ENCODE results near the gene MRAS.
"Not testable (repeated sequence)": the region's sequence is repeated elsewhere in the genome, so short reads cannot be mapped to it uniquely, and the experiment has no call there.

Gene MRAS

DNA sequence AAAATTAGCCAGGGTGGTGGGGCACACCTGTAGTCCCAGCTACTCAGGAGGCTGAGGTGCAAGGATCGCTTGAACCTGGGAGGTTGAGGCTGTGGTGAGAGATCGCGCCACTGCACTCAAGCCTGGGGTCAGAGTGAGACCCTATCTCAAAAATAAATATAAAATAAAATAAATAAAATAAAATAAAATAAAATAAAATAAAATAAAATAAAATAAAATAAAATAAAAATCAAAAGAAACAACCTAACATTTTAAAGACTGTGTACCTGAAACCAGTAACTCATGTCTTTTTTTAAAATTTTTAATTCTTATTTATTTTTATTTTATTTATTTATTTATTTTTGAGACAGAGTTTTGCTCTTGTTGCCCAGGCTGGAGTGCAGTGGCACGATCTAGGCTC is 78.4 kb downstream of the MRAS start:
- not testable (repeated sequence) for DNase-seq

DNA sequence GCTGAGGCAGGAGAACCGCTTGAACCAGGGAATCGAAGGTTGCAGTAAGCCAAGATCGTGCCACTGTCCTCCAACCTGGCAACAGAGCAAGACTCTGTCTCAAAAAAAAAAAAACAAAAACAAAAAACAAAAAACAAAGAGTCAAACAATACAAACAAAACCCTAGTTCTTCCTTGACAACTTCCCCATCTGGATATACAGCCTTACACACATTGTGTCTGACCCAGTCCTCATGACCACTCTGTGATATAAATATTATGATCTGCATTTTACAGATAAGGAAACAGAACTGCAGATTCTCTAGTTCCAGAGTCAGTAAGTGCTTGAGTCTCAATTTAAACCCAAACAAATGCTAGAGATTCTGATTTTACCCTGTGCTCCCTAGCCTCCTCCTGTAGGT is 81.3 kb downstream of the MRAS start:
- DNase-seq, result no peak

DNA sequence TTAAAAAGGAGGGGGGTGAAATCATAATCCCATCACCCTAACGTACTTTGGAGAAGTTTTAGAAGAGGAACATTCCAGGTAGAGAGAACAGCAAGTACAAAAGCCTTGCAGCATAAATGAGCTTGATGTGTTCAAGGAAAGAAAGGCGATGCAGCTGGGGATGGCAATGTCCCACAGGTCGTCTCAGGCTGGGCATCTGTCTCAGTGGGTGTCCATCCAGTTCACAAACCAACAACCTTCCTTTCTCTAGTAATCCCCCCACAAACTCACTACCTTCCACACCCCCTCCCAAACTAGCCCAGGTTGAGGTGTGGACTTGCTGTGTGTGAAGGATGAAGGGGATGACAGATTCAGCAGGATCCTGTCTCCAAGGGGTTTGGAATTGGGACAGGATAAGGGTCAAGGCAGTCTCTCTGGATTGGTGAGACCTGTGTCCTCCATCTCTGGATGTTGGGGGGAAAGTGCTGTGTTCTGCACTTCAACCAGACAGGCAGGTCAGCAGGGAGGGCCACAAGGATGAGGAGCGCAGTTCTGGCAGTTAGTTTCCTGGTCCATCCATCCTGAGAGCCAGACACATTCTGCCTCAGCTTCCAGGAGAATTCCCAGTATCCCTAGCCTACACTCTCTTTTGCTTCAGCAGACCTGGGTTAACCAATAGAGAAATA is 84.3 kb downstream of the MRAS start:
- DNase-seq, result no peak

DNA sequence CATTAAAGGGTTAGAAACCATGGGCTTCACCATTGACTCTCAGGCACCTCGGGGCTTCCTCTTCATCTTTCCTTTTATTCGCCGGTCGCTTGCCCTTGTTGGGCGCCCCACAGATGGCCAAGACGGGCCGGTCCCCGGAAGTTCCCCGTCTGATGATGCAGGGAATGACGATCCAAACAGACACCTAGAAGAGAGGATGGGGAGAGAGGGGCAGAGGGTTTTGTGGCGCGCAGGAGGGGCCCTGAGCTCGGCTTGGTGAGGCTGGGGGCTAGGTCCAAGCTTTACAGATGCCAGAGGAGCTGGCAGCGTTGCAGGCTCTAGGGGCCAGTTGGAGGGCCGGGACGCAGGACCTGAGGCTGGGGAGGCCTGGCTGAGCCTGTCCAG is 85.5 kb downstream of the MRAS start:
- DNase-seq, result no peak

DNA sequence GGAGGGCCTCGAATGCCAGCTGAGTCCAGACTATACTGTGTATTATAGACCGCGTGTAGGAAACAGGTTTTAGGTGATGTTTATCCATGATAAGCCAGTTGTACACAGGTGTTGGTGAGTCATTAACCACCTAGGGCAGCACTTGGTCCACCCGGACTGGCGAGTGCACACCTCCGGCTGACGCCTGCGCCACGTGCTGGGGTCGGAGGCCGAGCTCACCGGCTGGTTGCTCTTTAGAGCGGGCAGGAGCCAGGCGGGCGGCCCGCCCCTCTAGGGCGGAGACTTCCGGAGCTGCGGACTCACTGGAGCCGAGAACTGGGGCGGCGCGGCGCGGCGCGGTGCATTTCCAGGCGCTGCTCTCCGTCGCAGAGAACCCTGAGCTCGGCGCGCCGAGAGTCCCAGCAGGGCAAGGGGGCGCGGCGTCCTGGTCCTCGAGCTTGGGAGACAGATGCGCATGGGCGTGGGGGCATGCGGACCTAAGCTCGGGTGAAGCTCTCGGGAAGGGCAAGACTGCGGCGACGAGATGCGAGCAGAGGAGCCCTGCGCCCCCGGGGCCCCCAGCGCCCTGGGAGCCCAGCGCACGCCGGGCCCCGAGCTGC is 86.0 kb downstream of the MRAS start, which contains the start of gene ESYT3:
ESYT3 (plus strand) TSS at position 341 of the 599 bp plus-strand sequence; CDS start at position 524, 183 bp downstream.
- peak; percentile 88 for DNase-seq

DNA sequence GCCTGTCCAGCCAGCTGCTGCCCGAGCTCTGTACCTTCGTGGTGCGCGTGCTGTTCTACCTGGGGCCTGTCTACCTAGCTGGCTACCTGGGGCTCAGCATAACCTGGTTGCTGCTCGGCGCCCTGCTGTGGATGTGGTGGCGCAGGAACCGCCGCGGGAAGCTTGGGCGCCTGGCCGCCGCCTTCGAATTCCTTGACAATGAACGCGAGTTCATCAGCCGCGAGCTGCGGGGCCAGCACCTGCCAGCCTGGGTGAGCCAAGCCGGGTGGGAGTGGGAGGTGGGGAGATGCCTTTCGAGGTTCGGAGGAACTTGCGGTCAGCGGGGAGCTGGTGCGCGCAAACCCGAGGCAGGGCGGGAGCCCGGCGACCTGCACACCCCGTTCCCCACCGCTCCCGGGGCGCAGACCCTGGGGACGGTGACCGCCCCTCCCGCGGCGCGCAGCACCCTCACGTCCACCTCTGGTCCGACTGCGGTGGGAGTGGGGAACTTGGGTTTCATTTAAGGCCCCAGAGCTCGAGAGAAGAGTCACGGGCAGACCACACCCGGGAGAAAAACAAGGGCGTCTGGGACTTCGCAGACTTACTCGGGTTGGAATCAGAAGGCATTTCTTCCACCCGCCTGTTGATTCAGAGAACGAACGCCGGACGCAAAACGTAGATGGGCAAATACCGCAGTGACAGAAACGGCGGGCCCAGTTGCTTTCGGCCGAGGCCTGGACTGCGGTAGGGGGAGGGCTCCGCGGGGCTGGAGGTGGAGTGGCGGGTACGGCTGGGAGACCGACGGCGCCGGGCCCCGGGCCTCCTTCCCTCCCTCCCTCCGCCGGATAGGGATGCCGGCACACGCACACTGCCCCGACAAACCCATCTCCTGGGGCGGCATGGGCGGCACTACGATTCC is 86.7 kb downstream of the MRAS start:
- DNase-seq, result peak; percentile 72

DNA sequence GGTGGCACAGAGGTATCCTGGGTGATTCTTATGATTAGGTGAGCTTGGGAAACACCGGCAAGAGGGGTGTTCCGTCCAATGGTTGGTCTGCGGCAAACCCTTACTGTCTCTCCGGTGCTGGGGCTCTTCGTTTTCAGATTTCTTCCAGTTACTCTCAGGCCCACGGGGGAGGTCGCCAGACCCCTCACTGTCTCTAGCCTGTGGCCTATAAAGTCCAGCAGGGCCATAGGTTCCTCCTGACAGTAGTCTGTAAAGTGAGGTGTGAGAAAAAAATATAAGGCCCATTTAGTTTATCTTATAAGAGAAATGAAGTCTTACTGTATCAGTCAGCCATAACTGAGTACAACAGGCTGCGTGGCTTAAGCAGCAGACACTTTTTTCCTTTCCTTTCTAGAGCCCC is 87.5 kb downstream of the MRAS start:
- no peak for DNase-seq

DNA sequence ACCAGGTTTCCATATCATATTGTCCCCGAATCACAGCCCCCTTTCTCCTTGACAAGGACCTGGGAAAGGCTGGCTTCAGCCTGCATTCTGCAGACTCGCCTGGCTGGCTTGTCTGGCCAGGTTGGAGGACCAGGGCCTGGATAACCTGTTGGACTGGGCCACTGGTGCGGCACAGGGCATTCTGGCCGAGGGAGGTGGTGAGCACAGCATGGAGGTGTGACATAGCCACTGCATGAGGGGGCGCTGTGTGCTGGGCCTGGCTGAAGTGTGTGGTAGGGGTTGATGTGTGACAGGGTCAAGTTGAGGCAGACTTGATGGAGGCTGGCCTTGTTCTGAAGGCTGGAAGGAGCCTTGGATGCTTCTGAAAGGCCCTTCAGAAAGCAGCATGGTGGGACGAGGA is 88.9 kb downstream of the MRAS start:
- DNase-seq, result no peak

DNA sequence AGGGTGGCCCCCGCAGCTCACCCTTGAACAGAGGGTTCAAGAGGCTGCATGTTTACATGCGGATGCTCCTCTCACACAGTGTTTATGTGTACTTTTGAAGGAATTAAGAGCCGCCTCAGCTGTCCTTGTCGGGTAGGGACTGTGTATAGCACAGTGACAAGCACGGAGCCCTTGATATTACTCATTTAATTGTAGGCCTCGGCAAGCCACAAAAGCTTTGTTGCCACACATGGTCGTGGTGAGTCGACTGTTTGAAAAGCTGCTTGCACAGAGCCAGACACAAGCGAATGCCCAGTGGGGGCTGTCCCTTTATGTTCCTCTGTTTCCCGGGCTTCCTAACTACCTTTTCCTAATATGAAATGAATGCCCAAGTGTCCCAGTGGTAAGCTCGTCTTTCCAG is 90.5 kb downstream of the MRAS start:
- peak; percentile 86 for DNase-seq

DNA sequence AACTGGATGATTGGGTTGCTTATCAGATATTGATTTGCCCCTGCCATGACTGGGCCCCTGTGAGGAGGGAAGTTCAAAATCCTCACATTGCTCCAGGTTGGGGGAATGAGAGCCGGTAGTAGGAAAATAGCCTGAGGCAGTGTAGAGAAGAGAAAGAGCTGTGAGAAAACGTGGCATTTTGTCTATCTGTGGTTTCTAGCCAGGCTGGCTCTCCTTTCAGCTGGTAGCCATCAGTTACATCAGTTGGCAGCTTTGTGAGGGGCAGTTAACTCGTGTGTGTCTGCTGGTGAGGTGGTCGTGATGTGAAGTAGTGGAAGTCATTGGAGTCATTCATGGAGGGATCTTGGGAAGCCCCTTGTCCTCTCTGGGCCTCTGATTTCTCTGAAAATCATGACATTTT is 91.3 kb downstream of the MRAS start:
- DNase-seq, result peak; percentile 72

DNA sequence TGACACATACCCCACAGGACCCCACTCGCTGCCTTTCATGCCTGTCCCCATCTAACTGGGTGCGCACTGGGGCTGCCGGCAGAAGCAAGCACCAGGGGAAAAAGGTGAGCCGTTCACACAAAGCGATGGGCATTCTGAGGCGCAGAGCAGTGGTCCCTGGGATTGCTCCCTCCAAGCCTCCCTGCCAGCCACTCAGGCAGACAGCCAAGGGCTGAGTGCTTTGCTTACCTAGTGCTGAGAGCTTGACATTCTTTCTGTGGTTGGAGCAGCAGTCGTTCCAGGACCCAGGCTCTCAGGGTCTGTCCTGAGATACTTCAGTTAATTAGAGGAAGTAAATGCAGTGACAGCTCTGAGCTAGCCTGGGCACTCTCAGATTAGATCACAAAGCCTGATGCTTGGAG is 91.7 kb downstream of the MRAS start:
- peak; percentile 95 for DNase-seq

DNA sequence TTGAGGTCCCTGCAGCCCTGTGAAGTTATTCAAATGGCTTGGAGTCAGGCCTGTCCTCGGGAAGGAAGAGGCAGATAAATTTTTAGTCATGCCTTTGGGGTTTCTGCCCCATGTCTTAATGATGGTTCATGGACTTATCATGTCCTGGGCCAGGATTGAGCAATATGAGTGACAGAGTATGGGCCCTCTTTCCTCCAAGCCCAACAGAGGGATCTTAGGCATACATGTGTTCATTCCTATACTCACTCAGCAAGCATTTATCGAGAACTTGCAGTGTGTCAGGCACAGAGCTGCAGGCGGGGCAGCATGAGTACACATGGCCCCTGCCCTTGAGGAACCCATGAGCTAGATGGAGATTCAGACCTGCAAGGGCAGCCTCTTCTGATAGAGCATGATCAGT is 92.2 kb downstream of the MRAS start:
- DNase-seq, result no peak

DNA sequence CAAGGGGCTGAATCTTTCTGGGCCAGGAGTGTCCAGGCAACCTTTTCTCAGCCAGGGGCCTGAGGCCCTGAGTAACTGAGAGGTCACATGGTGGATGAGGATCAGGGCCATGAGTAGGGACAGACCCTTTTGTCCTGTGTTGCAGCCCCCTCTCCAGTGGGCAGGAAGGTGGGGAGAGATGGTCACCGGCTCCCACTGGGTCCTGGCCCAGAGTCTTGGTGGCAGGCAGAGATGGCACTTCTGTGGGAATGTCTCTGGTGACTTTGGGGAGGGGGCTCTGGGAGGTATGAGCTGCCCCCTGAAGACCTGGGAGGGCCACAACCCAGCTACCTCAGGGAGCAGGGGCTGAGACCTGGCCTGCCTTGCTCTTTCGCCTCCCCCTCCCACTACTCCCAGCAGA is 92.9 kb downstream of the MRAS start:
- DNase-seq, result no peak

DNA sequence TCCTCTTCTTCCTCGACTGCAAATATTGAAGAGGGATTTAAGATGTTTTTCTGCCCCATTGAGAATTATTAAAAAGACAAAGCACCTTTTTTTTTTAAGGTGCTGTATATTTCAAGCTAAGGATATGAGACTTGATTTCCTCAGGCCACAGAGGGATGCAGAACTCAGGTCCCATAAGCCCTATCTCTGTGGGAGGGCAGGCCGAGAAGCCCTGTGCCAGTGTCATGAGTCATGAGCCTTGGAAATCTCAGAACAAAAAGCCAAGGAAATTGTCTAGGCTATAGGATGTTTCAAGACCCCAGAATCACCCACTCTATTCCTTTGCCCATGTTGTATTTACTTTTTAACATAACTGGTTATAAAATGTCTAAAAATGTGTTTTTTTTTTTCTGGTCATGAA is 93.4 kb downstream of the MRAS start:
- no peak for DNase-seq

DNA sequence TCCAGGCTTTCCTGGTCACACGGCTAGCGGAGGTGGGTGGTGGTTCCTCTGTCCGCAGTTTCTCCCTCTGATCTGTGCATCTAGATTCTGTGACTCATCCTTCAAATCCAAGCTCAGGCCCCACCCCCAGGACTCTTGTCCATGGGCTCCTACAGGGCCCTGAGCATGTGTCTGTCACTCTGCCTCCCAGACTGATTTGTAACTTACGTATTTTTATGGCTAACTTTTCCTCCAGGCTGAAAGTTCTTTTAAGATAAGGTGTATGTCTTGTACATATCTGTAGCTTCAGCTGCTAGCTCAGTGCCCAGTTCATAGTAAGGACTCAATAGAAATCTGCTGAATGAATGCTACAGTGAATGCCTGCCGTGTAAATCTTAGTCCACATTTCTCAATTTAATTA is 94.1 kb downstream of the MRAS start:
- DNase-seq, result peak; percentile 95

DNA sequence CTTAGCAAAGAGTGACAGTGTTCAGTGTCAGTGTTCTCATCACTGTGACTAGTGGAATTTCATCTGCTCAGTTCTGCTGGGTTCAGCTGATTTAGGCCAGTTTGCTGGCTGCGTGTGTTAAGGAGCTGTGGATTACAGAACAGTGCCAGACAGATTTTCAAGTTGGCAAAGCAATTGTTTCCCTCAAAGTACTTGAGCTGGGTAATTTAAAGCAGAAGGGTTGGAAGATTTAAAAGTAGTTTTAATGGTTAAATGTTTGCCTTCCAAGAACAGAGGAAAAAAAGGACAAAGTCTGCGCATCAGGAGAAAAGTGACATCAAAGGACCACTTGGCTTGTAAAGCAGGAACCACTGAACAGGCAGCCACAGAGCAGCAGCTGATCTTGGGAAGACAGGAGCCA is 94.7 kb downstream of the MRAS start:
- no peak for DNase-seq

DNA sequence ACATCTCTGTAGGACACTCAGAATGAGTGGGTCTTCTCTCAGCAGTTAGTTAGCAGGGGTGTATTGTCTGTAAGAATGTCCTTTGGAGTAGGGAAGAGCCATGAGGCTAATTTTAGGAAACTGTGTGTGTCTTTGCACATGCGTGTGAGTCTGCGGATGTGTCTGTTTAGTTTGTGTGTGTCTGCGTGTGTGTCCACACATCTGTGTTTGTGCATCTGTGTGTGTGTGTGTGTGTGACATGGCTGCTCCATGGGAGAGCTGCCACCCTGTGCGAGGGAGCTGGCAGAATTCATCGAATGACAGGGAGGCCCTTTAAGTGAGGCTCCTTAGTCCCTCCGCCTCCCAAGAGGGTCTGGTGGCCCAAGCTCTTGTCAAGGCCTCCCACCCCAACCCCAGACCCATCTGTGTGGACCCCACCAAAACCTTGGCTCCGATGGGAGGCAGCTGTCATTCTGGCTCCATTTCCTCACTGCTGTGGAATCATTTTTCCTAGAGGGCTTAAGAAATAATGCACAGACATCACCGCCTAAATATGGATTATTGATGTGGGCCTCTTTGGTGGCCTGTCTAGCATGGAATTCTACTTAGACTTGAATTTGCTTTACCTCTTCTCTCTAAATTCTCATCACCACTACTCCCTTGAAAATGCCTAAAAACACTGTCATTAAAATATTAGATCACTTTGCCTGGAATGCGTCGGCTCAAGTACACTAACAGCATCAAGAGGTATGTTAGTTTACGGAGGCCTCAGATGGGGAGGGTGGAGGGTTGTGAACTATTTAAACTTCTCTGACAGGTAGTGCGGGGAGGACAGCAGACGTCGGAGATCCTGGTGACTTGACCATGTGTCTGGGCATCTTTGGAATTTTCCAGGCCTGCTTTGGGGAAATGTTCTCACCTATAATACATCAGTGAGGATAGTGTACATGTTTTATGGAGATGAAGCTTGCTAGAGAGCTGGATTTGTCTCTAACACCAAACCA is 95.4 kb downstream of the MRAS start:
- peak; percentile 79 for DNase-seq

DNA sequence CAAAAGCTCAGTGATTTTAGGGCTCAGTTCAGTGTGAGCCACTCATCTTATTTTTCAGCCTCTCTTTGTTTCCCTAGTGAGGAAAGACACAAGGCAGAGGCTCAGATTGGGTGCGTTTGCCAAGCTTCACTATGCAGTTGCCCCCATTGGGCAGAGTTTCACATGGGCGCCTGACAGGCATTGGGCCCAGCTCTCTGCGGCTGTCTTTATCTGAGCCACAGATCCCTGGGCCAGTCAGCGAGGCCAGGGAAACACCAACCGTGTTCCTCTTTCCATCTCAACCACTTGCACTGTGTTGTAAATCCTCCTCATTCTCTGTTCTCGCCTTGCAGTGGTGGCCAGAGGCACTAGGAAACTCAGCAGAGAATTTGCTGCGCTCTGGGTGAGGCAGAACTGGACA is 96.9 kb downstream of the MRAS start:
- no peak for DNase-seq

DNA sequence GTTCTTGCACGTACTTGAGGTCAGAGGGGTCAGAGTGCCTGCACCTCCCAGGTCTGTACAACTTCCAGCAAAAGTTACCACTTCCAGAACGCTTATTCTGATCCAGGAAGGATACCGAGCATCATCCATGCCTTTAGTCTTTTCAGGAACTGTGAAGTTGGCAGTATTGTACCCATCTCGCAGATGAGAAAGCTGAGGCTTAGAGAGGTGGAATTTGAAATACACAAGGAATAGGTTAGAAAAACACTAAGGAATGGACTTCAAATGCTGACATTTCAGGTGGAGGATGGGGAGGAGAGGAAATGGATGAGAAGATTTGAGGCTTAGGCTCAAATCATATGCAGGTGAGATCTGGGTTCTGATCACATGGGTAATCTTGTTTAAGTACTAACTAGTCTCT is 97.3 kb downstream of the MRAS start:
- DNase-seq, result no peak

DNA sequence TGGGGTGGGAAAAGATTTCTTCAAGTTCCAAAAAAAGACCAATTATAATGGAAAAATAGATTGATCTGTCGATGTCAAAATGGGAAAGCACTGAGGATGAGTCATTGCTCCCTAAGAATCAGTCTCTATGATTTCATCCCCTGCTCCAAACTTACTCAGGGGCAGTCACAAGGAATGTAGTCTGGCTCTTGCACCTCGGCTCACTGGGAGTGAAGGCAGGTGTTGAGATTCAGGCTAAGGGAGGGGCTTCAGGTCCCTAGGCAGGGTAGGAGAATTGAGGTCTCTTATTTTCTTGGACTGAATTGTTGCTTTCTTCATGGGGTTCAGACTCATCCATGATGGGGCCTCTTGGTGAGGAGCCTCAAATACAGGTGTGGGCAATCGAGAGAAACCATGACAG is 100.3 kb downstream of the MRAS start:
- peak; percentile 45 for DNase-seq

DNA sequence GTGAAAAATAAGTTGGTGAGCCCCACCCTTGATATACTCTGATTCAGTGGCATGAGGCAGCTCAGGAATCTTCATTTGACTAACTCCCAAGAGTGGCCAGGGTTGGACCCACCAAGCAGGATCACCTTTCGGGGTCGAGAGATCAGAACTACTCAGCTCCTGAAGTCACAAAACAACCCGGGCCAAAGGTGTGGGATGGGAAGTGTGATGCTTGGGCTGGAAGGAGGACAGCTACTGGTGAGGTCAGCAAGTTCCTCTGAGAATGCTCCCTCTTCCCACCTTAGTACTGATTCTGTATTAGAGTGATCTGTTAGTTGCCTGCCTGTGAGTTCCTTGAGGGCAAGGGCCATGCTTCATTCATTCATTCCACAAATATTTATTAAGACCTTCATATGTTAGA is 101.1 kb downstream of the MRAS start:
- DNase-seq, result peak; percentile 39

DNA sequence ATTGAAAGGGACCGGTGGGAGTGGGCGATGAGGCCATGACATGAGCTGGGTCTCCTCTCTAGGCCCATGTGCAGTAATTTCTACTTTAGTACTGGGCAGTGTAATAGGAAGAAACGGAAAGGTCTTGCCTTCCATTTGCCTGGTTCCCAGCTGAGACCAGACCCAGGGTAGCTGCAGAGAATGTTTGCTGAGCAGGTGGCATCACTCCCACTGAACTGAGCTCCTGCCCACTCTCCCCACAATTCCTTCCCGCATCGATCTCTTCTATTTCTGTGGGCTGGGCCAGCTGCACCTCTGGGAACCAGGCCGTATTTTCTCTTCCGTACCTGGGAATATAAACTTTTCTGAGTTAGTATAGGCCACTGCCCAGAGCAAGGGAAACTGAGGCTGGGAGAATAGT is 101.8 kb downstream of the MRAS start:
- no peak for DNase-seq

All from islet precursor cell (in vitro differentiated cells).